ENCODE results near the gene PDE5A. TPM values are rescaled to one million over a fixed set of nuclear protein-coding genes. Genes with fewer than 3 reads are reported as not detected.
"Not testable (repeated sequence)": the region's sequence is repeated elsewhere in the genome, so short reads cannot be mapped to it uniquely, and the experiment has no call there.

Gene PDE5A
- total and polyA plus RNA-seq, 9 donors, result 14.0 to 26.1 (median 16.3) TPM

GRCh38 chr4:119479180-119479808 lies 149.3 kb downstream of the PDE5A start:
- Histone ChIP-seq H3K4me3 (ENCODE audit: low read length) (no peak overlapping the region), H3K27me3 (ENCODE audit: control insufficient read depth, insufficient read depth, low read length) (no peaks in the 10 kb centered on the region), H3K4me1 (ENCODE audit: control insufficient read depth, insufficient read depth, low read length) (no peaks in the 10 kb centered on the region), H3K36me3 (ENCODE audit: control insufficient read depth, insufficient read depth, low read length) (peaks cover 21% of the 10 kb centered on the region), H3K9me3 (replicated peaks; ENCODE audit: control insufficient read depth, low read depth, low read length) (peaks cover 5% of the 10 kb centered on the region), H3K27ac (ENCODE audit: low read length) (no peak overlapping the region)
- no peak for DNase-seq
- 100% methylated on average over 1 of the region's 2 CpGs for WGBS (ENCODE audit: insufficient coverage)

GRCh38 chr4:119478446-119479179 lies 150.0 kb downstream of the PDE5A start:
- H3K36me3 ChIP-seq (ENCODE audit: control insufficient read depth, insufficient read depth, low read length), result peaks cover 21% of the 10 kb centered on the region
- DNase-seq, result no peak
- H3K9me3 ChIP-seq (replicated peaks; ENCODE audit: control insufficient read depth, low read depth, low read length), result peaks cover 5% of the 10 kb centered on the region
- H3K4me1 ChIP-seq (ENCODE audit: control insufficient read depth, insufficient read depth, low read length), result no peaks in the 10 kb centered on the region
- no peak overlapping the region for H3K27ac ChIP-seq (ENCODE audit: low read length)
- no peak overlapping the region for H3K4me3 ChIP-seq (ENCODE audit: low read length)
- no peaks in the 10 kb centered on the region for H3K27me3 ChIP-seq (ENCODE audit: control insufficient read depth, insufficient read depth, low read length)

GRCh38 chr4:119477412-119478053 lies 151.1 kb downstream of the PDE5A start:
- no peak for DNase-seq
- H3K27me3 ChIP-seq (ENCODE audit: control insufficient read depth, insufficient read depth, low read length), result no peaks in the 10 kb centered on the region
- no peaks in the 10 kb centered on the region for H3K4me1 ChIP-seq (ENCODE audit: control insufficient read depth, insufficient read depth, low read length)
- H3K4me3 ChIP-seq (ENCODE audit: low read length), result no peak overlapping the region
- no peak overlapping the region for H3K27ac ChIP-seq (ENCODE audit: low read length)
- H3K36me3 ChIP-seq (ENCODE audit: control insufficient read depth, insufficient read depth, low read length), result peaks cover 21% of the 10 kb centered on the region
- H3K9me3 ChIP-seq (replicated peaks; ENCODE audit: control insufficient read depth, low read depth, low read length), result no peaks in the 10 kb centered on the region

GRCh38 chr4:119471259-119471658 lies 157.3 kb downstream of the PDE5A start:
- WGBS (ENCODE audit: insufficient coverage), result no CpG with 5 or more reads among the region's 3 CpGs
- Histone ChIP-seq H3K27me3 (ENCODE audit: control insufficient read depth, insufficient read depth, low read length) (no peaks in the 10 kb centered on the region), H3K27ac (ENCODE audit: low read length) (no peak overlapping the region), H3K9me3 (replicated peaks; ENCODE audit: control insufficient read depth, low read depth, low read length) (no peaks in the 10 kb centered on the region), H3K36me3 (ENCODE audit: control insufficient read depth, insufficient read depth, low read length) (peaks cover 7% of the 10 kb centered on the region), H3K4me3 (ENCODE audit: low read length) (no peak overlapping the region), H3K4me1 (ENCODE audit: control insufficient read depth, insufficient read depth, low read length) (no peaks in the 10 kb centered on the region)
- no peak for DNase-seq

GRCh38 chr4:119470737-119471063 lies 157.9 kb downstream of the PDE5A start:
- H3K36me3 ChIP-seq (ENCODE audit: control insufficient read depth, insufficient read depth, low read length); H3K27me3 ChIP-seq (ENCODE audit: control insufficient read depth, insufficient read depth, low read length); H3K9me3 ChIP-seq (replicated peaks; ENCODE audit: control insufficient read depth, low read depth, low read length); DNase-seq; H3K27ac ChIP-seq (ENCODE audit: low read length); H3K4me1 ChIP-seq (ENCODE audit: control insufficient read depth, insufficient read depth, low read length); H3K4me3 ChIP-seq (ENCODE audit: low read length): not testable (repeated sequence)

GRCh38 chr4:119470021-119470736 lies 158.4 kb downstream of the PDE5A start:
- H3K27me3 ChIP-seq (ENCODE audit: control insufficient read depth, insufficient read depth, low read length); H3K9me3 ChIP-seq (replicated peaks; ENCODE audit: control insufficient read depth, low read depth, low read length); H3K4me3 ChIP-seq (ENCODE audit: low read length); DNase-seq; H3K36me3 ChIP-seq (ENCODE audit: control insufficient read depth, insufficient read depth, low read length); H3K27ac ChIP-seq (ENCODE audit: low read length); H3K4me1 ChIP-seq (ENCODE audit: control insufficient read depth, insufficient read depth, low read length): not testable (repeated sequence)
- 57% methylated on average over 1 of the region's 2 CpGs for WGBS (ENCODE audit: insufficient coverage)

- not testable (repeated sequence) for DNase-seq; H3K27me3 ChIP-seq (ENCODE audit: control insufficient read depth, insufficient read depth, low read length); H3K4me1 ChIP-seq (ENCODE audit: control insufficient read depth, insufficient read depth, low read length); H3K36me3 ChIP-seq (ENCODE audit: control insufficient read depth, insufficient read depth, low read length); H3K27ac ChIP-seq (ENCODE audit: low read length); H3K9me3 ChIP-seq (replicated peaks; ENCODE audit: control insufficient read depth, low read depth, low read length); H3K4me3 ChIP-seq (ENCODE audit: low read length)
- no CpG with 5 or more reads among the region's 3 CpGs for WGBS (ENCODE audit: insufficient coverage)
These were observed 159.6 kb downstream of the PDE5A start for GRCh38 chr4:119469039-119469438.

GRCh38 chr4:119462733-119463132 lies 165.9 kb downstream of the PDE5A start:
- no CpG with 5 or more reads among the region's 3 CpGs for WGBS (ENCODE audit: insufficient coverage)
- not testable (repeated sequence) for DNase-seq; H3K27ac ChIP-seq (ENCODE audit: low read length); H3K36me3 ChIP-seq (ENCODE audit: control insufficient read depth, insufficient read depth, low read length); H3K4me3 ChIP-seq (ENCODE audit: low read length); H3K4me1 ChIP-seq (ENCODE audit: control insufficient read depth, insufficient read depth, low read length); H3K27me3 ChIP-seq (ENCODE audit: control insufficient read depth, insufficient read depth, low read length); H3K9me3 ChIP-seq (replicated peaks; ENCODE audit: control insufficient read depth, low read depth, low read length)

GRCh38 chr4:119455734-119456133 lies 172.9 kb downstream of the PDE5A start:
- peak; percentile 47 for DNase-seq

GRCh38 chr4:119454491-119455270 lies 173.9 kb downstream of the PDE5A start:
- H3K36me3 ChIP-seq (ENCODE audit: control insufficient read depth, insufficient read depth, low read length); H3K4me1 ChIP-seq (ENCODE audit: control insufficient read depth, insufficient read depth, low read length); H3K9me3 ChIP-seq (replicated peaks; ENCODE audit: control insufficient read depth, low read depth, low read length); H3K27me3 ChIP-seq (ENCODE audit: control insufficient read depth, insufficient read depth, low read length): not testable (repeated sequence)
- H3K4me3 ChIP-seq (ENCODE audit: low read length), result peak overlapping the region; percentile 63
- peak; percentile 98 for DNase-seq
- 0% methylated on average over 73 of the region's 80 CpGs for WGBS (ENCODE audit: insufficient coverage)
- peak overlapping the region; percentile 87 for H3K27ac ChIP-seq (ENCODE audit: low read length)

More at GRCh38 chr4:119455734-119456133, 172.9 kb downstream of the PDE5A start:
- H3K27me3 ChIP-seq (ENCODE audit: control insufficient read depth, insufficient read depth, low read length); H3K36me3 ChIP-seq (ENCODE audit: control insufficient read depth, insufficient read depth, low read length); H3K27ac ChIP-seq (ENCODE audit: low read length); H3K9me3 ChIP-seq (replicated peaks; ENCODE audit: control insufficient read depth, low read depth, low read length); H3K4me1 ChIP-seq (ENCODE audit: control insufficient read depth, insufficient read depth, low read length): not testable (repeated sequence)
- peak overlapping the region; percentile 1 for H3K4me3 ChIP-seq (ENCODE audit: low read length)
- WGBS (ENCODE audit: insufficient coverage), result 43% methylated on average over 7 of the region's 18 CpGs

Measured in muscle of leg (tissue), 11 donors.